Liver (tissue), 9 donors: ENCODE measurements around the gene CXXC5. TPM values are rescaled to one million over a fixed set of nuclear protein-coding genes. Genes with fewer than 3 reads are reported as not detected.
A peak's percentile ranks its signal among the peaks of the same experiment; 100 is the strongest.

ENCODE experiments used
- DNase-seq: peaks from one replicate; pipeline ENCODE4 v3.0.0-alpha.2; 2017; ENCODE audit warnings: low spot score
- H3K27ac ChIP-seq, 2 donors: one replicate each; pipeline ENCODE4 v1.7.0; 2013; ENCODE audit warnings: inconsistent platforms in 2 of 2, low read length in 2 of 2, control low read depth in 1 of 2, low read depth in 1 of 2, mild to moderate bottlenecking in 1 of 2
- H3K27me3 ChIP-seq, 4 donors: one replicate each; pipeline versions ENCODE4 v1.6.1 to v1.7.0; 2013; ENCODE audit warnings: low read length in 3 of 4, inconsistent platforms in 1 of 4, mild to moderate bottlenecking in 1 of 4, moderate library complexity in 1 of 4; ENCODE audit not compliant: control insufficient read depth in 4 of 4, insufficient read depth in 4 of 4
- H3K36me3 ChIP-seq, 4 donors: one replicate each; pipeline versions ENCODE4 v1.6.1 to v1.7.0; 2013; ENCODE audit warnings: low read length in 3 of 4, mild to moderate bottlenecking in 3 of 4, low read depth in 1 of 4, moderate library complexity in 1 of 4; ENCODE audit not compliant: control insufficient read depth in 4 of 4, insufficient read depth in 3 of 4
- H3K4me1 ChIP-seq, 4 donors: one replicate each; pipeline versions ENCODE4 v1.6.1 to v1.7.0; 2013; ENCODE audit warnings: low read length in 3 of 4, mild to moderate bottlenecking in 3 of 4, moderate library complexity in 1 of 4; ENCODE audit not compliant: control insufficient read depth in 4 of 4, insufficient read depth in 4 of 4
- H3K4me3 ChIP-seq, 3 donors: one replicate each; pipeline versions ENCODE4 v1.6.1 to v1.7.0; 2013; ENCODE audit warnings: low read length in 3 of 3, control low read depth in 1 of 3, low read depth in 1 of 3, mild to moderate bottlenecking in 1 of 3
- H3K9ac ChIP-seq, 2 donors: one replicate each; pipeline ENCODE4 v1.7.0; 2013; ENCODE audit warnings: low read length in 2 of 2, mild to moderate bottlenecking in 2 of 2, moderate library complexity in 2 of 2, control low read depth in 1 of 2, low read depth in 1 of 2
- H3K9me3 ChIP-seq, 4 donors: one replicate each; pipeline versions ENCODE4 v1.6.1 to v1.7.0; 2013; ENCODE audit warnings: low read length in 3 of 4; ENCODE audit not compliant: control insufficient read depth in 4 of 4
- EGR1 ChIP-seq, 2 donors: IDR thresholded peaks; 2 replicates each; pipeline ENCODE4 v1.6.1; 2016 to 2018; ENCODE audit warnings: antibody characterized with exemption in 2 of 2, low read depth in 2 of 2
- FOXA1 ChIP-seq: IDR thresholded peaks from 2 replicates; pipeline ENCODE4 v1.6.1; 2016; ENCODE audit warnings: antibody characterized with exemption
- FOXA2 ChIP-seq: IDR thresholded peaks from 2 replicates; pipeline ENCODE4 v1.6.1; 2016; ENCODE audit warnings: antibody characterized with exemption
- GABPA ChIP-seq, 2 donors: IDR thresholded peaks in 1 of 2; conservative IDR thresholded peaks in 1 of 2; 2 replicates each; pipeline ENCODE4 v1.6.1; 2016; ENCODE audit warnings: antibody characterized with exemption in 2 of 2, mild to moderate bottlenecking in 1 of 2, moderate library complexity in 1 of 2
- HNF4A ChIP-seq, 2 donors: conservative IDR thresholded peaks; 2 replicates each; pipeline ENCODE4 v1.6.1; 2016; ENCODE audit warnings: antibody characterized with exemption in 2 of 2, mild to moderate bottlenecking in 2 of 2
- HNF4G ChIP-seq: IDR thresholded peaks from 2 replicates; pipeline ENCODE4 v1.6.1; 2016; ENCODE audit warnings: antibody characterized with exemption
- JUND ChIP-seq, 2 donors: IDR thresholded peaks; 2 replicates each; pipeline ENCODE4 v1.6.1; 2016; ENCODE audit warnings: antibody characterized with exemption in 2 of 2
- MAX ChIP-seq: IDR thresholded peaks from 2 replicates; pipeline ENCODE4 v1.6.1; 2016; ENCODE audit warnings: antibody characterized with exemption
- NR2F2 ChIP-seq: IDR thresholded peaks from 2 replicates; pipeline ENCODE4 v1.6.1; 2016; ENCODE audit warnings: antibody characterized with exemption
- RAD21 ChIP-seq, 2 donors: IDR thresholded peaks; 2 replicates each; pipeline ENCODE4 v1.6.1; 2016; ENCODE audit warnings: antibody characterized with exemption in 2 of 2, mild to moderate bottlenecking in 2 of 2
- REST ChIP-seq: IDR thresholded peaks from 2 replicates; pipeline ENCODE4 v1.6.1; 2016; ENCODE audit warnings: antibody characterized with exemption, mild to moderate bottlenecking
- RXRA ChIP-seq, 2 donors: IDR thresholded peaks; 2 replicates each; pipeline ENCODE4 v1.6.1; 2017 to 2018; ENCODE audit warnings: antibody characterized with exemption in 2 of 2, mild to moderate bottlenecking in 1 of 2
- SP1 ChIP-seq: IDR thresholded peaks from 2 replicates; pipeline ENCODE4 v1.6.1; 2018; ENCODE audit warnings: antibody characterized with exemption, mild to moderate bottlenecking
- TAF1 ChIP-seq: conservative IDR thresholded peaks from 2 replicates; pipeline ENCODE4 v1.6.1; 2016; ENCODE audit warnings: antibody characterized with exemption, mild to moderate bottlenecking
- ZBTB33 ChIP-seq: IDR thresholded peaks from 2 replicates; pipeline ENCODE4 v1.6.1; 2016; ENCODE audit warnings: antibody characterized with exemption
- WGBS: extraction: QIAGEN DNeasy Blood & Tissue Kit; methylation state at CpG from one replicate; pipeline ENCODE4 v1.1.7; 2013; 5-methylcytosine and 5-hydroxymethylcytosine counted together
- polyA plus RNA-seq, 2 donors: library from polyadenylated mRNA; stranded (reverse) in 1 of 2; unstranded in 1 of 2; fragments of 200-250 nt in 1 of 2; fragments of >200 nt in 1 of 2; fragmentation: Nextera tagmentation in 1 of 2; extraction: Ambion mirVana in 1 of 2; gene quantifications; one replicate each; pipeline versions ENCODE4 v1.2.1 to v1.2.3, GENCODE V29; 2013 to 2015
- total RNA-seq, 2 donors: library from RNA; depleted of rRNA; stranded (reverse); fragments of >200 nt; gene quantifications; one replicate each; pipeline ENCODE4 v1.2.3, GENCODE V29; 2014
- TF ChIP-seq, protein P1 (sequence below): IDR thresholded peaks from 2 replicates; pipeline ENCODE4 v1.6.1; 2016; ENCODE audit warnings: antibody characterized with exemption
- donor health status: healthy.
- donor health status: healthy.
- donor health status: healthy.
- donor health status: healthy.
- donor health status: healthy.

CXXC5 gene
- total and polyA plus RNA-seq, 4 donors: 40.6 to 78.6 (median 64.5) TPM

DNA sequence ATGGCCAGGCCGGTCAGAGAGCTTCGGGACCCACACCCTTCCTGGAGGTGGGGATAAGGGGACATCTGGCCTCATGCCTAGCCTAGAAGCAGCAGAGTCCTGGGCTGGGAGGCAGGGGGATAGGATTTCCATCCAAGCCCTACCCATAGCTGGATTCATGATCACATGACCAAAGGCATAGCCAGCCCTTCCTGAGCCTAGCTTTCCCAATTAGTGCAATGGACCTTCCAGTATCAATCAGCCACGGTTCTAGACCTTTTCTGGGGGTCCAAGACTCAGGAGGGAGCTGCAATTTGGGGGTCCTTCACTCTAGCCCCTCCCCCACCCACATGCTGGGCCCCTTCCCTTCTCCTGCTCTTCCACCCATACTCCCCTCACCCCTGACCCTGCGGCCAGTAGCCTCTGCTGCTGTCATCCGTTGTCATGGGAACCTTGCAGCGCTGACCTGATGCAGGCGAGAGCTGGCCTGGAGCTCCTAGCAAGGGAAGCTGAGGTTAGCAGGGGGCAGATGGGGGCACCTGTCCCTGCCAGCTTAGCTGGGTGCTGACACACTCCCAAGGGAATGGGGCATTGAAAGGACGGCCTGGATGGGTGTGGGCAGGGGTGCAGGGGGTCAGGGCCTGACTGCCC, 44.6 kb downstream of the CXXC5 start:
- no peak overlapping the region for H3K9ac ChIP-seq
- no peak overlapping the region for H3K4me3 ChIP-seq
- DNase-seq: no peak

DNA sequence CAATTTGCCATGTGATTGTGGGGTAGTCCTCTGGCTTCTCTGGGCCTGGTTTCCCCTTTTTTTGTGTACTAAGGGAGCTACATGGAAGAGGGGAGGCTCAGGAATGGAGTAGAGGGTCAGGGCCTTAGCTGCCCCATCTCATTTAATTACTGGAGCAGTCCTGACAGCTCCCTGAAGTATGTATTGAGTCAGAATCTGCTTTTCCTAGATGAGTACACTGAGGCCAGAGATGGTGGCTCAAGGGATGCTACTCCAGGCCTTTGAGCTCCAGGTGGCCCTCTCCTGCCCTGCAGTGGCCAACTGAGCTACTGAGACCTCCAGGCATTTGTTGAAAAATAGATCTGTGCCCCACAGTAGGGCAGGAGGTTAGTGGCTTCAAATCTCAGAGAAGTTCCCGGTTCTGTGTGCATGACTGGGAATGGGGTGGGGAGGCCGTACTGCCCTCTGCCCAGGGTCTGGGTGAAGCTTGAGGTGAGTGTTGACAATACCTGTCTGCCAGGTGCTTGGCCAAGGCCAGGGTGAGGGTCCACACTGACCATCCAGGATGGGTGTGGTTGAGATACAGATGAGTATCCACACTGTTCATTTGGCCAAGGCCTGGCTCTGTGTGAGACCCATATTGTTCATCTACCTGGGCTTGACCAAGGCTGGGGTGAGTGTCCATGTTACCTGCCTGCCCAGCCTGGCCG, 45.7 kb downstream of the CXXC5 start:
- DNase-seq: no peak
- Histone ChIP-seq H3K27ac (no peak overlapping the region), H3K9ac (no peak overlapping the region), H3K4me1 (peaks cover 7 to 29% (median 19%) of the 10 kb centered on the region in 4 donors), H3K9me3 (no peaks in the 10 kb centered on the region), H3K27me3 (no peaks in the 10 kb centered on the region), H3K4me3 (no peak overlapping the region), H3K36me3 (no peaks in the 10 kb centered on the region)
- WGBS: 89% methylated on average over 3 of the region's 3 CpGs
- no peak for TF ChIP-seq TAF1
- no peak for TF ChIP-seq FOXA1
- TF ChIP-seq NR2F2: no peak
- no peak for TF ChIP-seq EGR1 (IDR thresholded peaks at IDR 0.05; ENCODE audit: low read depth in 2 of 2)
- TF ChIP-seq, protein P1, sequence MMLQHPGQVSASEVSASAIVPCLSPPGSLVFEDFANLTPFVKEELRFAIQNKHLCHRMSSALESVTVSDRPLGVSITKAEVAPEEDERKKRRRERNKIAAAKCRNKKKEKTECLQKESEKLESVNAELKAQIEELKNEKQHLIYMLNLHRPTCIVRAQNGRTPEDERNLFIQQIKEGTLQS: no peak
- no peak for TF ChIP-seq GABPA (IDR thresholded peaks at IDR 0.05 in 1 of 2, conservative IDR thresholded peaks at IDR 0.05 in 1 of 2)
- TF ChIP-seq SP1: no peak
- no peak for TF ChIP-seq REST
- no peak for TF ChIP-seq RAD21 (IDR thresholded peaks at IDR 0.05)
- TF ChIP-seq JUND (IDR thresholded peaks at IDR 0.05): no peak
- TF ChIP-seq HNF4A (conservative IDR thresholded peaks at IDR 0.05): no peak
- no peak for TF ChIP-seq MAX

More for the DNA sequence above, 44.6 kb downstream of the CXXC5 start:
- no peaks in the 10 kb centered on the region for H3K36me3 ChIP-seq
- H3K9me3 ChIP-seq: no peaks in the 10 kb centered on the region
- peaks cover 10 to 30% (median 24%) of the 10 kb centered on the region in 4 donors for H3K4me1 ChIP-seq
- no peaks in the 10 kb centered on the region for H3K27me3 ChIP-seq
- H3K27ac ChIP-seq: no peak overlapping the region
- TF ChIP-seq EGR1 (IDR thresholded peaks at IDR 0.05; ENCODE audit: low read depth in 2 of 2): no peak
- TF ChIP-seq FOXA2: no peak
- TF ChIP-seq HNF4G: no peak
- TF ChIP-seq ZBTB33: no peak
- peak; percentile 51 to 56 for TF ChIP-seq RXRA (IDR thresholded peaks at IDR 0.05)
- TF ChIP-seq SP1: no peak
- no peak for TF ChIP-seq REST
- 72% methylated on average over 8 of the region's 8 CpGs for WGBS
